Ishikawa (cell line): ENCODE data around the gene ZBED3.

Source experiments
- CEBPB ChIP-seq: IDR thresholded peaks from 2 replicates; pipeline ENCODE4 v1.6.1; 2012
- CREB1 ChIP-seq: IDR thresholded peaks from 2 replicates; pipeline ENCODE4 v1.6.1; 2012; ENCODE audit warnings: low read depth
- EGR1 ChIP-seq: IDR thresholded peaks from 2 replicates; pipeline ENCODE4 v1.6.1; 2012
- EP300 ChIP-seq: IDR thresholded peaks from 2 replicates; pipeline ENCODE4 v1.6.1; 2012; ENCODE audit warnings: borderline replicate concordance
- FOXM1 ChIP-seq: IDR thresholded peaks from 2 replicates; pipeline ENCODE4 v1.6.1; 2012; ENCODE audit warnings: low read depth, borderline replicate concordance
- NFIC ChIP-seq: IDR thresholded peaks from 2 replicates; pipeline ENCODE4 v1.6.1; 2012
- RAD21 ChIP-seq: IDR thresholded peaks from 2 replicates; pipeline ENCODE4 v1.6.1; 2012; ENCODE audit warnings: low read depth
- TAF1 ChIP-seq: IDR thresholded peaks from 2 replicates; pipeline ENCODE4 v1.6.1; 2012; ENCODE audit warnings: low read depth, mild to moderate bottlenecking
- TCF12 ChIP-seq: IDR thresholded peaks from 2 replicates; pipeline ENCODE4 v1.6.1; 2012; ENCODE audit warnings: low read depth
- TEAD4 ChIP-seq: IDR thresholded peaks from 2 replicates; pipeline ENCODE4 v1.6.1; 2012
- YY1 ChIP-seq: IDR thresholded peaks from 2 replicates; pipeline ENCODE4 v1.6.1; 2012; ENCODE audit warnings: low read depth
- ZBTB7A ChIP-seq: IDR thresholded peaks from 2 replicates; pipeline ENCODE4 v1.6.1; 2012; ENCODE audit warnings: low read depth
- TF ChIP-seq, protein P1 (sequence below): IDR thresholded peaks from 2 replicates; pipeline ENCODE4 v1.6.1; 2012; ENCODE audit warnings: low read depth, mild to moderate bottlenecking
- TF ChIP-seq, protein P2 (sequence below): IDR thresholded peaks from 2 replicates; pipeline ENCODE4 v1.6.1; 2012
- TF ChIP-seq, protein P3 (sequence below): IDR thresholded peaks from 2 replicates; pipeline ENCODE4 v1.6.1; 2012

ZBED3 gene

DNA sequence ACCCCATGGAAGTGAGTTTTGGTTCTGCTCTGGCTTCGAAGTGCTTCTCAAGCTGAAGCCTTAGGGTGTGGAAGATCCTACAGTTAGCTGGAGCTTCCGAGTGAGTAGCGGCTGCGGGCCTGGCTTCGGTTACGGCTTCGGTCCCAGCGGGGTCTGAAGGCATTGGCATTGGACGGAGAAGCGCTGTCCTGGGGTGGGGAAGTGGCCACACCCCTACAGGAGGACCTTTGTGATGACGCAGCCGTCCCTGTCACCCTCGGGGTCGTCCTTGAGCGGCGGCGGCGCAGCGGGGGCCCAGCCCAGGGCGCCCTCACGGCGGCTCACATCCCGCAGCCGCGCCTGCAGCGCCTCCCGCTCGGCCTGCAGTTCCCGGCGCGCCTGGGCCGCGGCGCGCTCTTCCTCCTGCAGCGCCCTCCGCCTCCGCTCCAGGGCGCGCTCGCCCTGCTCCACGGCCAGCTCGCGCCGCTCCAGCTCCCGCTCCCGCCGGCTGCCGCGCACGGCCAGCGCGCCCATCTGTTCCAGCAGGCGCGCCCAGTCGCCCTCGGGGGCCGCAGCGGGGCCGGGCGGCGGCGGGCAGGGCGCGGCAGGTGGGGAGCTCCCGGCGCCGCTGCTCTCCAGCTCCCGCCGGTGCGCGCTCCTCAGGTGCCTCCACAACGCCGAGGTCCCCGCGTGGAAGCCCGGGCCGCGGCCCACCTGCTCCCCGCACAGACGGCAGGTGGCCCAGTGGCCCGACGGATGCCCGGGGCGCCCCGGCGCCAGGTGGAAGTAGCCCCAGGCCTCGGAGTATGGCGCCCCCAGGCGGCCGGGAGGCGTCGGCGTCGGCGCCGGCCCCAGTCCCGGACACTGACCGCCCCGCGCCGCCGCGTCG, 9.9 kb downstream of the ZBED3 start:
- TF ChIP-seq RAD21 (no peak), EP300 (no peak), FOXM1 (no peak), CREB1 (no peak)
- TF ChIP-seq, protein P1, sequence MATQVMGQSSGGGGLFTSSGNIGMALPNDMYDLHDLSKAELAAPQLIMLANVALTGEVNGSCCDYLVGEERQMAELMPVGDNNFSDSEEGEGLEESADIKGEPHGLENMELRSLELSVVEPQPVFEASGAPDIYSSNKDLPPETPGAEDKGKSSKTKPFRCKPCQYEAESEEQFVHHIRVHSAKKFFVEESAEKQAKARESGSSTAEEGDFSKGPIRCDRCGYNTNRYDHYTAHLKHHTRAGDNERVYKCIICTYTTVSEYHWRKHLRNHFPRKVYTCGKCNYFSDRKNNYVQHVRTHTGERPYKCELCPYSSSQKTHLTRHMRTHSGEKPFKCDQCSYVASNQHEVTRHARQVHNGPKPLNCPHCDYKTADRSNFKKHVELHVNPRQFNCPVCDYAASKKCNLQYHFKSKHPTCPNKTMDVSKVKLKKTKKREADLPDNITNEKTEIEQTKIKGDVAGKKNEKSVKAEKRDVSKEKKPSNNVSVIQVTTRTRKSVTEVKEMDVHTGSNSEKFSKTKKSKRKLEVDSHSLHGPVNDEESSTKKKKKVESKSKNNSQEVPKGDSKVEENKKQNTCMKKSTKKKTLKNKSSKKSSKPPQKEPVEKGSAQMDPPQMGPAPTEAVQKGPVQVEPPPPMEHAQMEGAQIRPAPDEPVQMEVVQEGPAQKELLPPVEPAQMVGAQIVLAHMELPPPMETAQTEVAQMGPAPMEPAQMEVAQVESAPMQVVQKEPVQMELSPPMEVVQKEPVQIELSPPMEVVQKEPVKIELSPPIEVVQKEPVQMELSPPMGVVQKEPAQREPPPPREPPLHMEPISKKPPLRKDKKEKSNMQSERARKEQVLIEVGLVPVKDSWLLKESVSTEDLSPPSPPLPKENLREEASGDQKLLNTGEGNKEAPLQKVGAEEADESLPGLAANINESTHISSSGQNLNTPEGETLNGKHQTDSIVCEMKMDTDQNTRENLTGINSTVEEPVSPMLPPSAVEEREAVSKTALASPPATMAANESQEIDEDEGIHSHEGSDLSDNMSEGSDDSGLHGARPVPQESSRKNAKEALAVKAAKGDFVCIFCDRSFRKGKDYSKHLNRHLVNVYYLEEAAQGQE, result no peak

DNA sequence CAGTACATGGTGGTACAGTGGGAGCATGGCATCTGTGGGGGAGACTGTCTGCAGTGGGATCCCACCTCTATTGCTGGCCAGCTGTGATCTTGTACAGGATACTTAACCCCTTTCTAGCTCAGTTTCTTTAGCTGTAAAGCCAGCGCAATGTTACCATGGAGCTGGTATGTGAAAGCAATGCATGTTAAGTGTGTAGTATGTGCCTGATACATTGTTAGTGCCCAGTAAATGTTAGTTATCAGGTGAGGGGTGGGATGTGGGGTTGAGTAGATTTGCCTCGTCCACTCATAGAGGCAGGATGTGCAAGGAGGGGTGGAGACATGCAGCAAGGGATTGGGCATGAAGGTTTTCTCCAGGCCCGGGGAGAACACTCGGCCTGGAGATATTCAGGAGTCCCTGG, 12.3 kb downstream of the ZBED3 start:
- TF ChIP-seq, protein P1, result no peak

DNA sequence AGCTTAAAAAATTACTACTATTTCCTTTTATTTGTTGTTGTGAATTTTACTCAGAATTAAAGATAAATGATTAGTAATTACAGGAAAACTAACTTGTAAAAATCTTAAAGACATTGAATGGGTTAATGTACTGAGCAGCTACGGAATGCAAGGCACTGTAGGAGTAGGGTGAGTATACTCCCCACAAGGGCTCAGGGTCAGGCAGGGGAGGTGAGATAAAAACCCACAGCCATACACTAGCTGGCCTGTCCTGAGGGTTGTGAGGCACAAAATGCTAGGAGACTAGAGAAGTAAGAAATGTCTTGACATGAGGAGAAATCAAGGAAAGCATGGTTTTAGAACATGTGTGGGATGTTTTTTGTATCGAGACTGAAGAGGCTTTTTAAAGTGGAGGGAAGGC, 13.4 kb downstream of the ZBED3 start:
- TF ChIP-seq CREB1 (no peak), NFIC (no peak), YY1 (no peak), TCF12 (no peak), FOXM1 (no peak)
- TF ChIP-seq, protein P1, result no peak
- TF ChIP-seq, protein P2, sequence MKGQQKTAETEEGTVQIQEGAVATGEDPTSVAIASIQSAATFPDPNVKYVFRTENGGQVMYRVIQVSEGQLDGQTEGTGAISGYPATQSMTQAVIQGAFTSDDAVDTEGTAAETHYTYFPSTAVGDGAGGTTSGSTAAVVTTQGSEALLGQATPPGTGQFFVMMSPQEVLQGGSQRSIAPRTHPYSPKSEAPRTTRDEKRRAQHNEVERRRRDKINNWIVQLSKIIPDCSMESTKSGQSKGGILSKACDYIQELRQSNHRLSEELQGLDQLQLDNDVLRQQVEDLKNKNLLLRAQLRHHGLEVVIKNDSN, result no peak

DNA sequence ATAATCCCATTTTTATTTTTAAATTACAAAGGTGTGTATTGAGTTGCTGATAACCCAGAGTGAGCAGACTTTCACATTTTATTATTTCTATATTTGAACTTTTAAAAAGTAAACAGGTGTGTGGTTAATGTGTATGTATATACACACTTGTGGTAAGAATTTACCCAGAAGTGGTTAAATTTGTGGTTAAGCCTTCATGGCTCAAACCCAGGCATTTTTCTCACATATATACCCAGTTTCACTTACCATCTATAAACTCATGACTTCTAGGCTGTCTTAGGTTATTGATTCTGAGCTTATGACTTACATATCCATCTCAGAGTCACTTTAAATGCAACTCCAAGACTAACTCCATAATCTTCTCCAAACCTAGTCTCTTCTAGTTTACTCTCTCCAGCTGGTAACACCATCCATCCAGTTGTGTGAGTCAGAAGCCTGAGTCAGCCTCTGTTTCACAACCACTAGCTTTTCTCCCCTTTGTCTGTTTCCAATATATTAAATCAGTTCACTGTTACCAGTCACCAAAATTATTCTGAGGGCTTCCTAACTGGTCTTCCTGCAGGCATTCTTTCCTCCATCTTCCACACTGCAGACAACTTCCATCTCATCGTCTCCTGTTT, 20.2 kb downstream of the ZBED3 start:
- TF ChIP-seq CREB1, result no peak

DNA sequence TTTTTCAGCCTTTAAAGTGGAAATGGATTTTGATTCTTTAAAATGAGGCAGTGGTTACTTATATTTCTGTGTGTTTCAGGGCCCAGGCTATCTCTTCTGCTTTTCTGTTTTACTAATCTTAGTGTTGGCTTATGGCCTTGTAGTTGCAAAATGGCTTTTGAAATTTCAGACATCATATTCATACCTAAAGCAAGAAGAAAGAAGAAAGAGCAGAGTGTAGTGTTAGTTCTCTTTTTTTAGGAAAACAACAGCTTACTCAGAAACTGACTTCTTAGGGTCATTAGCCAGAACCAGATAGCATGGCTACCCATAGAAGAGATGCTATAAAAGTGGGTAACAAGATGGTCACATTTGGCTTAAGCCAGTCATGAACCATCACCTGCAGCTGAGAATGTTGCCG, 20.9 kb downstream of the ZBED3 start:
- TF ChIP-seq EP300, result no peak
- TF ChIP-seq TAF1, result no peak
- TF ChIP-seq TEAD4, result no peak
- TF ChIP-seq, protein P2, result no peak
- no peak for TF ChIP-seq YY1

DNA sequence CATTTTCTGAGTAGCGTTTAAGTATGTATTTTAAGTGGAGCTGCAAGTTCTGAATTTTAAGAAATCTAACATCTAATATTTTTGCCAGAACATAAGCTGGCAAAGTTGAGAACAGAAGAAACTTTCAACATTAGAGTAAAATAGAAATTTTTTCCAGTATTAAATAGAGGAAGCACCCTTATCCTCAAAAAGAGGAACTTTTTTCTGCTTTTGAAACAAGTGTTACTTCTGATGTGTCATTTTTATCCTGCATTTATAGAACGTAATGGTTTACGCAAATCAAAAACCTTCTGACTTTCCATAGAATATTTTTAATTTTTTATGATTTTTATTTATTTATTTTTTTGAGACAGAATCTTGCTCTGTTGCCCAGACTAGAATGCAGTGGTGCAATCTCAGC, 21.8 kb downstream of the ZBED3 start:
- TF ChIP-seq FOXM1, result no peak
- TF ChIP-seq ZBTB7A, result no peak
- TF ChIP-seq CEBPB, result no peak
- TF ChIP-seq EGR1, result no peak
- TF ChIP-seq RAD21, result no peak
- TF ChIP-seq CREB1, result no peak
- TF ChIP-seq, protein P1, result no peak
- TF ChIP-seq TEAD4, result no peak
- TF ChIP-seq, protein P2, result no peak
- no peak for TF ChIP-seq TCF12
- TF ChIP-seq, protein P3, sequence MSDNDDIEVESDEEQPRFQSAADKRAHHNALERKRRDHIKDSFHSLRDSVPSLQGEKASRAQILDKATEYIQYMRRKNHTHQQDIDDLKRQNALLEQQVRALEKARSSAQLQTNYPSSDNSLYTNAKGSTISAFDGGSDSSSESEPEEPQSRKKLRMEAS, result no peak
- TF ChIP-seq TAF1, result no peak
- TF ChIP-seq EP300, result no peak
- no peak for TF ChIP-seq NFIC
- no peak for TF ChIP-seq YY1
